Glutamatergic neuron (in vitro differentiated cells): ENCODE data around the gene EYS. TPM values are rescaled to one million over a fixed set of nuclear protein-coding genes. Genes with fewer than 3 reads are reported as not detected.

Source experiments
- DNase-seq: peaks from one replicate; pipeline ENCODE4 v3.0.0; 2022
- H3K27ac Mint-ChIP-seq: one replicate; pipeline ENCODE4 v1.8.0; 2020; ENCODE audit warnings: mild to moderate bottlenecking, mixed read lengths, inconsistent platforms; ENCODE audit not compliant: unreplicated experiment
- H3K27me3 Mint-ChIP-seq: one replicate; pipeline ENCODE4 v1.8.0; 2020; ENCODE audit warnings: mild to moderate bottlenecking, moderate library complexity, mixed read lengths, inconsistent platforms; ENCODE audit not compliant: unreplicated experiment
- H3K36me3 Mint-ChIP-seq: one replicate; pipeline ENCODE4 v1.8.0; 2020; ENCODE audit warnings: mild to moderate bottlenecking, mixed read lengths, inconsistent platforms; ENCODE audit not compliant: unreplicated experiment
- H3K4me1 Mint-ChIP-seq: one replicate; pipeline ENCODE4 v1.8.0; 2020; ENCODE audit warnings: mild to moderate bottlenecking, low read depth, mixed read lengths, inconsistent platforms; ENCODE audit not compliant: unreplicated experiment
- H3K4me3 Mint-ChIP-seq: one replicate; pipeline ENCODE4 v1.8.0; 2020; ENCODE audit warnings: mild to moderate bottlenecking, mixed read lengths, inconsistent platforms; ENCODE audit not compliant: unreplicated experiment
- H3K9me3 Mint-ChIP-seq: one replicate; pipeline ENCODE4 v1.8.0; 2020; ENCODE audit warnings: mild to moderate bottlenecking, moderate library complexity, mixed read lengths, inconsistent platforms; ENCODE audit not compliant: unreplicated experiment
- CTCF ChIP-seq: fragments of 200-600 bp; sonication (generic); IDR thresholded peaks from one replicate; pipeline ENCODE4 v1.5.0; 2021; ENCODE audit not compliant: partially characterized antibody, unreplicated experiment
- total RNA-seq: library from RNA; stranded (reverse); fragmentation: NEBNext Ultra II Directional; extraction: Animal tissue kit (Norgen Biotek cat#: 25700); gene quantifications from one replicate; pipeline ENCODE4 v1.2.1, GENCODE V29; 2021; ENCODE audit not compliant: unreplicated experiment

The EYS gene
- total RNA-seq, 1 donor from 2014 or later = 13.2 TPM

GRCh38 chr6:65566117-65566516 is 140.9 kb downstream of the EYS start:
- Mint-ChIP-seq H3K36me3 (no peaks in the 10 kb centered on the region), H3K4me3 (no peak overlapping the region), H3K27me3 (peaks cover 3% of the 10 kb centered on the region), H3K9me3 (peaks cover 2% of the 10 kb centered on the region), H3K4me1 (peaks cover 7% of the 10 kb centered on the region), H3K27ac (no peak overlapping the region)
- TF ChIP-seq CTCF = no peak
- no peak for DNase-seq

GRCh38 chr6:65558071-65558470 is 149.0 kb downstream of the EYS start:
- no peak overlapping the region for H3K27ac Mint-ChIP-seq

GRCh38 chr6:65557224-65557623 is 149.8 kb downstream of the EYS start:
- Mint-ChIP-seq H3K4me3 (no peak overlapping the region), H3K27me3 (no peaks in the 10 kb centered on the region), H3K36me3 (no peaks in the 10 kb centered on the region), H3K4me1 (no peaks in the 10 kb centered on the region), H3K9me3 (no peaks in the 10 kb centered on the region), H3K27ac (no peak overlapping the region)
- TF ChIP-seq CTCF = no peak
- no peak for DNase-seq

More at GRCh38 chr6:65558071-65558470, 149.0 kb downstream of the EYS start:
- Mint-ChIP-seq H3K4me3 (no peak overlapping the region), H3K4me1 (no peaks in the 10 kb centered on the region), H3K27me3 (no peaks in the 10 kb centered on the region), H3K36me3 (no peaks in the 10 kb centered on the region), H3K9me3 (no peaks in the 10 kb centered on the region)
- DNase-seq = no peak
- no peak for TF ChIP-seq CTCF

- TF ChIP-seq CTCF = no peak
- no peak overlapping the region for H3K4me3 Mint-ChIP-seq
- DNase-seq = no peak
- no peak overlapping the region for H3K27ac Mint-ChIP-seq
- H3K36me3 Mint-ChIP-seq = no peaks in the 10 kb centered on the region
- no peaks in the 10 kb centered on the region for H3K9me3 Mint-ChIP-seq
- no peaks in the 10 kb centered on the region for H3K27me3 Mint-ChIP-seq
- H3K4me1 Mint-ChIP-seq = no peaks in the 10 kb centered on the region
Measured at GRCh38 chr6:65546894-65547293, 160.1 kb downstream of the EYS start.

GRCh38 chr6:65545920-65546319 is 161.1 kb downstream of the EYS start:
- no peaks in the 10 kb centered on the region for H3K4me1 Mint-ChIP-seq
- no peaks in the 10 kb centered on the region for H3K9me3 Mint-ChIP-seq
- no peak for TF ChIP-seq CTCF
- H3K27me3 Mint-ChIP-seq = no peaks in the 10 kb centered on the region
- no peak for DNase-seq
- H3K27ac Mint-ChIP-seq = no peak overlapping the region
- H3K36me3 Mint-ChIP-seq = no peaks in the 10 kb centered on the region
- no peak overlapping the region for H3K4me3 Mint-ChIP-seq
